AG09309 (cell line): ENCODE measurements around the gene CABLES2.

ENCODE experiments used
- DNase-seq: peaks from one replicate; pipeline ENCODE4 v3.0.0-alpha.2; 2010; ENCODE audit warnings: low read depth
- H3K4me3 ChIP-seq: 2 replicates; pipeline ENCODE4 v1.5.1; 2011; ENCODE audit warnings: mild to moderate bottlenecking, low read depth, low read length, moderate library complexity; ENCODE audit not compliant: control insufficient read depth
- CTCF ChIP-seq: IDR thresholded peaks from 2 replicates; pipeline ENCODE4 v1.5.1; 2011; ENCODE audit warnings: mild to moderate bottlenecking, low read depth, low read length, inconsistent platforms; ENCODE audit not compliant: insufficient read depth, control insufficient read depth; ENCODE audit errors: missing control alignments

The CABLES2 gene

GRCh38 chr20:62424249-62425107, 17.4 kb upstream of the CABLES2 start:
- DNase-seq, result no peak
- TF ChIP-seq CTCF, result no peak
- H3K4me3 ChIP-seq, result no peak overlapping the region

GRCh38 chr20:62423326-62423706, 16.2 kb upstream of the CABLES2 start:
- no peak for DNase-seq
- no peak for TF ChIP-seq CTCF
- H3K4me3 ChIP-seq, result no peak overlapping the region

GRCh38 chr20:62422636-62423325, 15.7 kb upstream of the CABLES2 start:
- DNase-seq, result no peak
- H3K4me3 ChIP-seq, result no peak overlapping the region
- TF ChIP-seq CTCF, result no peak

GRCh38 chr20:62421716-62421990, 14.6 kb upstream of the CABLES2 start:
- no peak for TF ChIP-seq CTCF
- DNase-seq, result no peak
- H3K4me3 ChIP-seq, result no peak overlapping the region

- no peak for DNase-seq
- no peak for TF ChIP-seq CTCF
- H3K4me3 ChIP-seq, result no peak overlapping the region
These were observed 14.0 kb upstream of the CABLES2 start for GRCh38 chr20:62420846-62421715.

- no peak for DNase-seq
- no peak for TF ChIP-seq CTCF
- H3K4me3 ChIP-seq, result no peak overlapping the region
These were observed 12.7 kb upstream of the CABLES2 start for GRCh38 chr20:62419759-62420158.
